ENCODE measurements around the gene PRR14. TPM values are rescaled to one million over a fixed set of nuclear protein-coding genes. Genes with fewer than 3 reads are reported as not detected.

PRR14 gene
- total and polyA plus RNA-seq, 2 of the 4 experiments (the other 2 are of a cell fraction), result 1.4 to 11.9 TPM

DNA sequence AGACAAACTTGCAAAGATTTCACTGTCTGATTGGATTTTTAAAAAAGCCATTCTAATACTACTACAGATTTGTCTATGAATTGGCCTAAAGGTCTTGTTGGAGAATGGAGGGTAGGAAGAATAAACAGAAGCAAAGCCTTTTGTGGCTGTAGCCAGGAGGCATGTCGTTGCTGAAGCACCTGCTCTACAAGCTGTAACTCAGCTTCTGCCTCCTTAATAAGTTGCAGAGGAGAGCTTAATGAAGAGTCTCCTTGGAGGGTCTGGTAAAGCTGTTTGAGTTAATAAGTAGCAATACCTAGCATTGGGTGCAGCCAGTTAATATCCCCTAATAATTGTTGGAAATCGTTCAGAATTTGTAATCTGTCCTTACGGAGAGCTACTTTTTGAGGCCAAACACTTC, 30.6 kb upstream of the PRR14 start:
- Histone ChIP-seq H3K9me1 (ENCODE audit: insufficient read depth, low read length) (no peaks in the 10 kb centered on the region), H3K4me3 (ENCODE audit: insufficient read depth, low read depth, low read length) (no peak overlapping the region), H3K27me3 (ENCODE audit: control insufficient read depth, insufficient read depth, low read length) (peaks cover 15% of the 10 kb centered on the region), H3K9ac (ENCODE audit: low read depth, low read length) (no peak overlapping the region), H3K79me1 (ENCODE audit: low read depth in 1 of 2, low read length in 2 of 2) (no peaks in the 10 kb centered on the region), H4K8ac (ENCODE audit: low read depth in 2 of 2, low read length in 2 of 2) (no peak overlapping the region), H2AFZ (replicated peaks; ENCODE audit: low read length, poor library complexity) (no peak overlapping the region), H3K27ac (ENCODE audit: insufficient read depth, low read length) (no peak overlapping the region), H2BK20ac (ENCODE audit: low read depth, low read length) (no peak overlapping the region), H3K14ac (replicated peaks; ENCODE audit: low read depth, low read length) (no peak overlapping the region), H3K9me3 (ENCODE audit: control insufficient read depth, insufficient read depth, low read length) (peaks cover 8% of the 10 kb centered on the region; the same call in 1 of the 2 replicates), H3K56ac (ENCODE audit: extremely low read depth, insufficient read depth, low read length) (no peak overlapping the region), H2BK15ac (ENCODE audit: low read depth, low read length) (no peak overlapping the region), H3K18ac (ENCODE audit: low read depth, low read length) (no peak overlapping the region), H4K91ac (ENCODE audit: insufficient read depth, low read depth, low read length) (no peak overlapping the region), H3K4ac (ENCODE audit: low read depth, low read length) (no peak overlapping the region), H4K5ac (ENCODE audit: low read depth, low read length) (no peak overlapping the region), H3K36me3 (ENCODE audit: control insufficient read depth, insufficient read depth, low read length) (no peaks in the 10 kb centered on the region), H2BK120ac (ENCODE audit: low read depth, low read length) (no peak overlapping the region), H2BK5ac (ENCODE audit: low read depth, low read length, poor library complexity, severe bottlenecking) (no peak overlapping the region), H4K20me1 (ENCODE audit: insufficient read depth, low read length) (no peaks in the 10 kb centered on the region), H2AK5ac (ENCODE audit: low read depth, low read length) (no peak overlapping the region), H2AK9ac (replicated peaks; ENCODE audit: low read depth, low read length, poor library complexity) (no peak overlapping the region), H3K4me2 (ENCODE audit: low read depth, low read length) (no peak overlapping the region), H3K23ac (ENCODE audit: low read depth, low read length) (no peak overlapping the region), H3K4me1 (ENCODE audit: control insufficient read depth, insufficient read depth, low read length) (no peaks in the 10 kb centered on the region)
- BruUV-seq (replicated peaks), result no TSS peak
- ATAC-seq (ENCODE audit: low read depth) (no peak), DNase-seq (no peak)
- intact Hi-C loops (cut with micrococcal nuclease) (no loop called here), in situ Hi-C loops (cut with MboI; ENCODE audit: low sequenced_read_pairs) (no loop called here), dilution Hi-C loops (cut with HindIII; ENCODE audit: low sequenced_read_pairs, unreplicated experiment) (no loop called here)
- no peak for TF ChIP-seq RCOR1 (IDR thresholded peaks at IDR 0.05; ENCODE audit: insufficient replicate concordance, low read length)
- no peak for TF ChIP-seq MXI1 (IDR thresholded peaks at IDR 0.05; ENCODE audit: borderline replicate concordance, low read depth, low read length)
- TF ChIP-seq MAZ (IDR thresholded peaks at IDR 0.05; ENCODE audit: borderline replicate concordance, low read depth, low read length), result no peak
- no peak for TF ChIP-seq ELK1 (IDR thresholded peaks at IDR 0.05; ENCODE audit: borderline replicate concordance, low read depth, low read length)
- no peak for TF ChIP-seq POLR2A (IDR thresholded peaks at IDR 0.05; ENCODE audit: low read depth, low read length)
- no peak for TF ChIP-seq SMC3 (IDR thresholded peaks at IDR 0.05; ENCODE audit: low read depth, low read length)
- no peak for TF ChIP-seq CEBPB (IDR thresholded peaks at IDR 0.05; ENCODE audit: low read depth, low read length)
- TF ChIP-seq CTCF (conservative IDR thresholded peaks at IDR 0.05; ENCODE audit: low read depth, low read length), result no peak
- TF ChIP-seq FOS (IDR thresholded peaks at IDR 0.05; ENCODE audit: low read depth, low read length), result no peak
- TF ChIP-seq USF2 (IDR thresholded peaks at IDR 0.05; ENCODE audit: low read depth, low read length), result no peak
- TF ChIP-seq MAFK (IDR thresholded peaks at IDR 0.05; ENCODE audit: low read depth, low read length), result no peak
- no peak for TF ChIP-seq NFE2L2 (IDR thresholded peaks at IDR 0.05; ENCODE audit: low read depth, low read length)
- TF ChIP-seq RFX5 (IDR thresholded peaks at IDR 0.05; ENCODE audit: low read depth, low read length), result no peak
- no peak for TF ChIP-seq CHD1 (IDR thresholded peaks at IDR 0.05; ENCODE audit: low read depth, low read length)
- CTCF ChIA-PET, result no interaction called here
- WGBS, 2 experiments (ENCODE audit: extremely low coverage in 2 of 2, insufficient read length in 1 of 2), result no CpG with 5 or more reads among the region's 3 CpGs
- POLR2A ChIA-PET (ENCODE audit: unreplicated experiment), result no interaction called here
